ENCODE data around the gene PKP2.

The PKP2 gene

GRCh38 chr12:32893043-32893442 is 3.5 kb downstream of the PKP2 start:
- TF ChIP-seq USF1 (IDR thresholded peaks at IDR 0.05) (no peak), TEAD4 (IDR thresholded peaks at IDR 0.05) (no peak), TCF12 (IDR thresholded peaks at IDR 0.05; ENCODE audit: low read depth) (no peak), RAD21 (IDR thresholded peaks at IDR 0.05; ENCODE audit: low read depth) (no peak), YY1 (IDR thresholded peaks at IDR 0.05; ENCODE audit: low read depth) (no peak), FOXM1 (IDR thresholded peaks at IDR 0.05; ENCODE audit: borderline replicate concordance, low read depth) (no peak), ZBTB7A (IDR thresholded peaks at IDR 0.05; ENCODE audit: low read depth) (no peak), EP300 (IDR thresholded peaks at IDR 0.05; ENCODE audit: borderline replicate concordance) (no peak)
- TF ChIP-seq, protein P1, sequence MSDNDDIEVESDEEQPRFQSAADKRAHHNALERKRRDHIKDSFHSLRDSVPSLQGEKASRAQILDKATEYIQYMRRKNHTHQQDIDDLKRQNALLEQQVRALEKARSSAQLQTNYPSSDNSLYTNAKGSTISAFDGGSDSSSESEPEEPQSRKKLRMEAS (IDR thresholded peaks at IDR 0.05), result no peak

DNA sequence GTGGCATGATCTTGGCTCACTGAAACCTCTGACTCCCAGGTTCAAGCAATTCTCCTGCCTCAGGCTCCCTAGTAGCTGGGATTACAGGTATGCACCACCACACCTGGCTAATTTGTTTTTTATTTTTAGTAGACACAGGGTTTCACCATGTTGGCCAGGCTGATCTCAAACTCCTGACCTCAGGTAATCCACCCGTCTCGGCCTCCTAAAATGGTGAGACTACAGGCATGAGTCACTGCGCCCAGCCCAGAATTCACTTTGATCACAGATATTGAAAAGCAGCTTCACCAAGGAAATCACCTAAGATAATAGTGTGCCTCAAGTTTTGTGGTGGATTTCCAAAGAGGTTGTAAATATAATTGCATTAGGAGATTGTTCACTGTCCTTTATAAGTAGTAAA is 4.2 kb downstream of the PKP2 start:
- peak; percentile 10; the same call in 1 of the 2 replicates for TF ChIP-seq TCF12 (IDR thresholded peaks at IDR 0.05; ENCODE audit: low read depth)

DNA sequence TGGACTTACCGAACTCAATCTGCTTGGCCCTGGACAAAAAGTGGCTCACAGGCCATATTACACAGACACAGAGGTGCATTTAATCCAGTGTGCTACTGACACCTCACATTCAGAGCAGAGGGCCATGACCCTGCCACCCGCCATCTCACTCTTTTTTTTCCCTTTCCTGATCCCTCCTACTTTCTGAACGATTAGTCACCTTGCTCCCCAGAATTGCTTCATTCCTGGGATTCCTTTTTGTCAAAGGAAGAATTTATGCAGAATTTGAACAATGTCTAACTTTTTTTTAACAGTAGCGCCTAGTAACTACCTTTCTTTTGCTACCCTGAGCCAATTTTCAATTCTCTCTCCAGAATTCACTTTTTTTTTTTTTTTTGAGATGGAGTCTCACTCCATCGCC is 4.6 kb downstream of the PKP2 start:
- no peak; the same call in 1 of the 2 replicates for TF ChIP-seq CREB1 (IDR thresholded peaks at IDR 0.05; ENCODE audit: low read depth)
- no peak for TF ChIP-seq TAF1 (IDR thresholded peaks at IDR 0.05; ENCODE audit: low read depth)
- TF ChIP-seq CEBPB (IDR thresholded peaks at IDR 0.05), result peak; percentile 82
- peak; percentile 33; the same call in 1 of the 2 replicates for TF ChIP-seq FOXM1 (IDR thresholded peaks at IDR 0.05; ENCODE audit: borderline replicate concordance, low read depth)
- TF ChIP-seq YY1 (IDR thresholded peaks at IDR 0.05; ENCODE audit: low read depth), result peak; percentile 77
- TF ChIP-seq TCF12 (IDR thresholded peaks at IDR 0.05; ENCODE audit: low read depth), result peak; percentile 75
- TF ChIP-seq USF1 (IDR thresholded peaks at IDR 0.05), result no peak
- TF ChIP-seq TEAD4 (IDR thresholded peaks at IDR 0.05), result peak; percentile 99
- TF ChIP-seq ZBTB7A (IDR thresholded peaks at IDR 0.05; ENCODE audit: low read depth), result no peak
- peak; percentile 73; the same call in 1 of the 2 replicates for TF ChIP-seq EP300 (IDR thresholded peaks at IDR 0.05; ENCODE audit: borderline replicate concordance)
- TF ChIP-seq, protein P1 (IDR thresholded peaks at IDR 0.05), result peak; percentile 54
- peak; percentile 18; the same call in 1 of the 2 replicates for TF ChIP-seq RAD21 (IDR thresholded peaks at IDR 0.05; ENCODE audit: low read depth)
- no peak for TF ChIP-seq EGR1 (IDR thresholded peaks at IDR 0.05)
- TF ChIP-seq REST (IDR thresholded peaks at IDR 0.05; ENCODE audit: low read depth), result no peak
- peak; percentile 69 for TF ChIP-seq NFIC (IDR thresholded peaks at IDR 0.05)

DNA sequence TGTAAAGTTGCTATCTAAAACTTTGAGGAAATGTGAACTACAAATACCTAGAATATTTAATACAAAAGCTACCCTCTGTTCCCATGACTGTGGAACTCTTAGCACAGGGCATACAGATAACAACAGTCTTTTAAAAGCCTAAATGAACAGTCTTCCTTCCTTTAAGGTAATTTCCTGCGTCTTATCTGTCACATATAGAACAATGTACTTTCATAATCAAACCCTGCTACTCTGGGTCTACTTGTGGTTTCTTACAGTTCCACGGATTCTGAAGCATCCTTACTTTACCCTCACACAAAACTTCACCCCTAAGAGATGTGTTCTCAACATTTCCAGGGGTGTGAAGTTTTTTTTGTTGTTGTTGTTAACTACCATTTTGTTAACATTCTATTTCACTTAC is 5.1 kb downstream of the PKP2 start:
- TF ChIP-seq EGR1 (IDR thresholded peaks at IDR 0.05) (no peak), REST (IDR thresholded peaks at IDR 0.05; ENCODE audit: low read depth) (no peak), TEAD4 (IDR thresholded peaks at IDR 0.05) (no peak), CREB1 (IDR thresholded peaks at IDR 0.05; ENCODE audit: low read depth) (no peak), NFIC (IDR thresholded peaks at IDR 0.05) (no peak), ZBTB7A (IDR thresholded peaks at IDR 0.05; ENCODE audit: low read depth) (no peak), CEBPB (IDR thresholded peaks at IDR 0.05) (no peak), USF1 (IDR thresholded peaks at IDR 0.05) (no peak), YY1 (IDR thresholded peaks at IDR 0.05; ENCODE audit: low read depth) (no peak), TAF1 (IDR thresholded peaks at IDR 0.05; ENCODE audit: low read depth) (no peak), RAD21 (IDR thresholded peaks at IDR 0.05; ENCODE audit: low read depth) (no peak), TCF12 (IDR thresholded peaks at IDR 0.05; ENCODE audit: low read depth) (no peak), EP300 (IDR thresholded peaks at IDR 0.05; ENCODE audit: borderline replicate concordance) (no peak), FOXM1 (IDR thresholded peaks at IDR 0.05; ENCODE audit: borderline replicate concordance, low read depth) (no peak)
- TF ChIP-seq, protein P1 (IDR thresholded peaks at IDR 0.05), result no peak

DNA sequence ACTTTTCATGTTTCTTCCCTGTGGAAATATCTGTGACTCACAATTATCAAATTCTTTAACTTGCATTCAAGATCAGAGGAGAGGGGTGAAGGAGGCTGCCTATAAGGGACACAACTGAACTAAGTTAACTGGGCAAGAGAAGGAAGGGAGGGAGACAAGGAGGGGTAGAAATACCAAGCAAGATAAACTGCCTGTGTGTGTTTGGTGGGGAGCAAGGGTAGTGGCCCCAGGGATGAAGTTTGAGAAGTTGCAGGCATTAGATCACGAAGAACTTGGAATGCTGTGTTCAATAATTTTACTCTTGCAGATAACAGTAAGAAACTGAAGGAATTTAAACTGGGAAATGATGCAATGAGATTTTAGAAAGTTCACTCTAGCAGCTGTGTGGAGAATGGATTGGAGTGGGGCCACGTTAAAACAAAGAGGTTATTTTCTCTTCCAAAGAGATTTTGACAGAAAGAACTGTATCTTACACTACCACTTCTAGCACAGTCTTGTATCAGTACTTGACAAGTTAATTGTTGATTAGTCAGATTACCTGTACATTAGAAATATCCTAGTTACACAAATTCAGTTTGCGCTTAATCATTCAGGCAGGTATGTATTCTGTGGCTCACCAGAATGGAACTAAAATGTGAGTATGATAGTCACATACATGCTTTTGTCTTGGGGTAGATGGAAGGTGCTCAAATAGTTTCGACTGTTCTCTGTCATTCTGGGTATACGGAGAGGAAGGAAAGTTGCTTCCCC is 7.4 kb downstream of the PKP2 start:
- no peak for TF ChIP-seq USF1 (IDR thresholded peaks at IDR 0.05)
- no peak for TF ChIP-seq CREB1 (IDR thresholded peaks at IDR 0.05; ENCODE audit: low read depth)

Data from Ishikawa (cell line).